ENCODE results near the gene NCAM2. TPM values are rescaled to one million over a fixed set of nuclear protein-coding genes. Genes with fewer than 3 reads are reported as not detected.

Gene NCAM2
- polyA plus RNA-seq, 1 donor from 2014 or later = 9.8 TPM

DNA sequence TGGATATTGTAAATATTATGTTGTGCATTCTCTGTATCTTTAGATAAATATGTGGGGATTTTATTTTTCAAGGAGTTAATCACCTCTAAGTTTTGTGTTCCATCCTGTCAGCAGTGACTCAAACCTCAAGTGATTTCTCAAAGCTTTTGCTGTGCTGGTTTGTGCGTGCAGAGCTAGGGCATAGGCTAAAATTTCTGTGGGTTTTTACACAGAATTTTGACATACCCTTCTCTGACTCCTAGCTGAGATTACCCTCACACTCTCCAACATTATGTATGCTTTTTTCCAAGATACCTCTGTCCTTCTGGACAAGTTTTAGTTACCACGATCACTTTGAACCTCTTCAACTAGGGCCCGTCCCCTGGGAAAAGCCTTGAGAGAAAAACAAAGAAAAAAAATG, 384.9 kb downstream of the NCAM2 start:
- H3K9ac ChIP-seq (ENCODE audit: low read length) = no peak overlapping the region
- no peak for TF ChIP-seq MXI1 (conservative IDR thresholded peaks at IDR 0.05; ENCODE audit: poor library complexity, severe bottlenecking)
- no peak for TF ChIP-seq TAF1 (IDR thresholded peaks at IDR 0.05; ENCODE audit: low read depth)
- TF ChIP-seq, protein P1, sequence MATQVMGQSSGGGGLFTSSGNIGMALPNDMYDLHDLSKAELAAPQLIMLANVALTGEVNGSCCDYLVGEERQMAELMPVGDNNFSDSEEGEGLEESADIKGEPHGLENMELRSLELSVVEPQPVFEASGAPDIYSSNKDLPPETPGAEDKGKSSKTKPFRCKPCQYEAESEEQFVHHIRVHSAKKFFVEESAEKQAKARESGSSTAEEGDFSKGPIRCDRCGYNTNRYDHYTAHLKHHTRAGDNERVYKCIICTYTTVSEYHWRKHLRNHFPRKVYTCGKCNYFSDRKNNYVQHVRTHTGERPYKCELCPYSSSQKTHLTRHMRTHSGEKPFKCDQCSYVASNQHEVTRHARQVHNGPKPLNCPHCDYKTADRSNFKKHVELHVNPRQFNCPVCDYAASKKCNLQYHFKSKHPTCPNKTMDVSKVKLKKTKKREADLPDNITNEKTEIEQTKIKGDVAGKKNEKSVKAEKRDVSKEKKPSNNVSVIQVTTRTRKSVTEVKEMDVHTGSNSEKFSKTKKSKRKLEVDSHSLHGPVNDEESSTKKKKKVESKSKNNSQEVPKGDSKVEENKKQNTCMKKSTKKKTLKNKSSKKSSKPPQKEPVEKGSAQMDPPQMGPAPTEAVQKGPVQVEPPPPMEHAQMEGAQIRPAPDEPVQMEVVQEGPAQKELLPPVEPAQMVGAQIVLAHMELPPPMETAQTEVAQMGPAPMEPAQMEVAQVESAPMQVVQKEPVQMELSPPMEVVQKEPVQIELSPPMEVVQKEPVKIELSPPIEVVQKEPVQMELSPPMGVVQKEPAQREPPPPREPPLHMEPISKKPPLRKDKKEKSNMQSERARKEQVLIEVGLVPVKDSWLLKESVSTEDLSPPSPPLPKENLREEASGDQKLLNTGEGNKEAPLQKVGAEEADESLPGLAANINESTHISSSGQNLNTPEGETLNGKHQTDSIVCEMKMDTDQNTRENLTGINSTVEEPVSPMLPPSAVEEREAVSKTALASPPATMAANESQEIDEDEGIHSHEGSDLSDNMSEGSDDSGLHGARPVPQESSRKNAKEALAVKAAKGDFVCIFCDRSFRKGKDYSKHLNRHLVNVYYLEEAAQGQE (IDR thresholded peaks at IDR 0.05; ENCODE audit: borderline replicate concordance) = no peak
- no peak for TF ChIP-seq RAD21 (conservative IDR thresholded peaks at IDR 0.05)
- TF ChIP-seq EZH2 (IDR thresholded peaks at IDR 0.05; ENCODE audit: borderline replicate concordance, insufficient read depth, low read length, poor library complexity, severe bottlenecking) = no peak
- TF ChIP-seq, protein P2, sequence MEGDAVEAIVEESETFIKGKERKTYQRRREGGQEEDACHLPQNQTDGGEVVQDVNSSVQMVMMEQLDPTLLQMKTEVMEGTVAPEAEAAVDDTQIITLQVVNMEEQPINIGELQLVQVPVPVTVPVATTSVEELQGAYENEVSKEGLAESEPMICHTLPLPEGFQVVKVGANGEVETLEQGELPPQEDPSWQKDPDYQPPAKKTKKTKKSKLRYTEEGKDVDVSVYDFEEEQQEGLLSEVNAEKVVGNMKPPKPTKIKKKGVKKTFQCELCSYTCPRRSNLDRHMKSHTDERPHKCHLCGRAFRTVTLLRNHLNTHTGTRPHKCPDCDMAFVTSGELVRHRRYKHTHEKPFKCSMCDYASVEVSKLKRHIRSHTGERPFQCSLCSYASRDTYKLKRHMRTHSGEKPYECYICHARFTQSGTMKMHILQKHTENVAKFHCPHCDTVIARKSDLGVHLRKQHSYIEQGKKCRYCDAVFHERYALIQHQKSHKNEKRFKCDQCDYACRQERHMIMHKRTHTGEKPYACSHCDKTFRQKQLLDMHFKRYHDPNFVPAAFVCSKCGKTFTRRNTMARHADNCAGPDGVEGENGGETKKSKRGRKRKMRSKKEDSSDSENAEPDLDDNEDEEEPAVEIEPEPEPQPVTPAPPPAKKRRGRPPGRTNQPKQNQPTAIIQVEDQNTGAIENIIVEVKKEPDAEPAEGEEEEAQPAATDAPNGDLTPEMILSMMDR (IDR thresholded peaks at IDR 0.05; ENCODE audit: poor library complexity, severe bottlenecking) = no peak
- no peak for TF ChIP-seq SMC3 (conservative IDR thresholded peaks at IDR 0.05; ENCODE audit: poor library complexity)
- no peak for TF ChIP-seq POLR2AphosphoS5 (IDR thresholded peaks at IDR 0.05)
- TF ChIP-seq EP300 (conservative IDR thresholded peaks at IDR 0.05; ENCODE audit: poor library complexity, severe bottlenecking) = no peak
- H3K79me2 ChIP-seq (replicated peaks; ENCODE audit: insufficient read depth, low read length) = no peaks in the 10 kb centered on the region
- no peaks in the 10 kb centered on the region for H3F3A ChIP-seq (ENCODE audit: insufficient read depth, low read length, poor library complexity, severe bottlenecking)
- H3K9me3 ChIP-seq (ENCODE audit: low read length) = no peaks in the 10 kb centered on the region
- H3K9me2 ChIP-seq (ENCODE audit: insufficient read depth, low read length) = no peaks in the 10 kb centered on the region
- H3K27me3 ChIP-seq (ENCODE audit: insufficient read depth, low read depth, low read length) = no peaks in the 10 kb centered on the region
- H3K4me3 ChIP-seq (ENCODE audit: low read length) = no peak overlapping the region
- H3K4me2 ChIP-seq (ENCODE audit: low read length) = no peak overlapping the region
- H4K20me1 ChIP-seq (ENCODE audit: insufficient read depth) = no peaks in the 10 kb centered on the region
- no peak overlapping the region for H2AFZ ChIP-seq (ENCODE audit: low read depth, low read length)
- H3K36me3 ChIP-seq (ENCODE audit: insufficient read depth, low read length) = no peaks in the 10 kb centered on the region
- no peak overlapping the region for H3K27ac ChIP-seq (ENCODE audit: low read length)

DNA sequence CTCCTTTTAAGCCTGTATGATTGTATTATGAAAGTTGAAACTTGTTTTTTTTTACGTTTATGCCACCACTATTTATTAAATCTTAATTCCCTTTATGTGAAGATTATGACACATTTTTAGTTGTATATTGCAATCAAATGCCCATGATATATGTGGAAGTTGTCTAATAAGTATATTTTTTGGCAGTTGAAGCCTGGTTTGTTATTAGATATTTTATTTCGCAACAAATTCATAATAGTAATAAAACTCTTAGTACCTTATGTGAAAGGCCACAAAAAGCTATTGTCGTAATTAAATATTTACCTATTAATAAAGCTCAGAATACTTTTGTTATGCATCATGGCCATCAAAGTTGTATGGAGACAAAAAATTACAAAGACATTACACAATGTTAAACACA, 386.8 kb downstream of the NCAM2 start:
- no peaks in the 10 kb centered on the region for H4K20me1 ChIP-seq (ENCODE audit: insufficient read depth)

More for the DNA sequence above, 386.8 kb downstream of the NCAM2 start:
- Histone ChIP-seq H3K9ac (ENCODE audit: low read length) (no peak overlapping the region), H3K36me3 (ENCODE audit: insufficient read depth, low read length) (no peaks in the 10 kb centered on the region), H3K27me3 (ENCODE audit: insufficient read depth, low read depth, low read length) (no peaks in the 10 kb centered on the region), H3K9me2 (ENCODE audit: insufficient read depth, low read length) (no peaks in the 10 kb centered on the region), H3F3A (ENCODE audit: insufficient read depth, low read length, poor library complexity, severe bottlenecking) (no peaks in the 10 kb centered on the region), H3K9me3 (ENCODE audit: low read length) (no peaks in the 10 kb centered on the region), H2AFZ (ENCODE audit: low read depth, low read length) (no peak overlapping the region), H3K4me3 (ENCODE audit: low read length) (no peak overlapping the region), H3K79me2 (replicated peaks; ENCODE audit: insufficient read depth, low read length) (no peaks in the 10 kb centered on the region), H3K4me2 (ENCODE audit: low read length) (no peak overlapping the region), H3K27ac (ENCODE audit: low read length) (no peak overlapping the region)
- TF ChIP-seq SMC3 (conservative IDR thresholded peaks at IDR 0.05; ENCODE audit: poor library complexity) = no peak
- TF ChIP-seq, protein P2 (IDR thresholded peaks at IDR 0.05; ENCODE audit: poor library complexity, severe bottlenecking) = no peak
- no peak for TF ChIP-seq MXI1 (conservative IDR thresholded peaks at IDR 0.05; ENCODE audit: poor library complexity, severe bottlenecking)
- TF ChIP-seq RAD21 (conservative IDR thresholded peaks at IDR 0.05) = no peak
- TF ChIP-seq EP300 (conservative IDR thresholded peaks at IDR 0.05; ENCODE audit: poor library complexity, severe bottlenecking) = no peak
- TF ChIP-seq, protein P1 (IDR thresholded peaks at IDR 0.05; ENCODE audit: borderline replicate concordance) = no peak
- no peak for TF ChIP-seq TAF1 (IDR thresholded peaks at IDR 0.05; ENCODE audit: low read depth)
- TF ChIP-seq EZH2 (IDR thresholded peaks at IDR 0.05; ENCODE audit: borderline replicate concordance, insufficient read depth, low read length, poor library complexity, severe bottlenecking) = no peak
- no peak for TF ChIP-seq POLR2AphosphoS5 (IDR thresholded peaks at IDR 0.05)
